GM12878 (cell line): ENCODE results near the gene MACROD2. TPM values are rescaled to one million over a fixed set of nuclear protein-coding genes. Genes with fewer than 3 reads are reported as not detected.

Source experiments
- ATAC-seq: fragments of 200-7000 bp; cut with Tn5 transposase; 3 replicates; pipeline ENCODE4 v1.9.1; 2020; ENCODE audit warnings: mild to moderate bottlenecking, moderate library complexity
- BruUV-seq: library from RNA; stranded (reverse); fragments of 400-500 nt; replicated peaks from 2 replicates; lab custom pipeline; 2021; lab: Mats Ljungman, UMichigan
- CTCF ChIA-PET: fragments of 300-600 bp; sonication (Branson Sonifier 250); formaldehyde crosslinking; extraction: SDS; loops from one replicate; lab custom pipeline; 2021; ENCODE audit warnings: inconsistent platforms; lab: Yijun Ruan, JAX
- POLR2A ChIA-PET: fragments of 350-600 bp; formaldehyde crosslinking; extraction: SDS; loops from one replicate; lab custom pipeline; 2021; ENCODE audit warnings: inconsistent platforms; lab: Charles Lee
- RAD21 ChIA-PET: fragments of 300-600 bp; sonication (Branson Sonifier 250); formaldehyde crosslinking; loops from one replicate; lab custom pipeline; 2023; ENCODE audit warnings: antibody characterized with exemption; ENCODE audit not compliant: unreplicated experiment; lab: Charles Lee
- SMC1A ChIA-PET: fragments of 300-600 bp; sonication (Branson Sonifier 250); formaldehyde crosslinking; loops from one replicate; lab custom pipeline; 2023; ENCODE audit not compliant: unreplicated experiment, uncharacterized antibody; lab: Charles Lee
- DNase-seq: peaks from one replicate; pipeline ENCODE4 v3.0.0-alpha.2; 2011; ENCODE audit warnings: low read depth, low spot score
- FAIRE-seq: peaks from 3 replicates; lab custom pipeline; 2011; peaks lifted over from hg19 to GRCh38; lab: Jason Lieb, UNC
- H2AFZ ChIP-seq: 2 replicates; pipeline ENCODE4 v1.6.0; 2011; ENCODE audit warnings: low read depth, low read length, control low read depth; ENCODE audit not compliant: control insufficient read depth
- H3K27ac ChIP-seq: 2 replicates; pipeline ENCODE4 v1.5.1; 2011; ENCODE audit warnings: control low read depth; ENCODE audit not compliant: control insufficient read depth, insufficient read depth
- H3K27me3 ChIP-seq, 2 experiments: replicated peaks in 1 of 2; 2 replicates each; pipeline versions ENCODE4 v1.6.0 to v1.6.1; 2011; ENCODE audit warnings: low read length in 1 of 2; ENCODE audit not compliant: control insufficient read depth in 2 of 2, insufficient read depth in 2 of 2
- H3K36me3 ChIP-seq, 2 experiments: 2 replicates each; pipeline ENCODE4 v1.5.1; 2011; ENCODE audit warnings: low read length in 1 of 2; ENCODE audit not compliant: control insufficient read depth in 2 of 2, insufficient read depth in 2 of 2
- H3K4me1 ChIP-seq: 2 replicates; pipeline ENCODE4 v1.6.1; 2011; ENCODE audit warnings: mild to moderate bottlenecking, low read length, moderate library complexity, mixed read lengths; ENCODE audit not compliant: control insufficient read depth, insufficient read depth
- H3K4me2 ChIP-seq: 2 replicates; pipeline ENCODE4 v1.6.0; 2011; ENCODE audit warnings: control low read depth; ENCODE audit not compliant: control insufficient read depth, insufficient read depth
- H3K4me3 ChIP-seq: fragments of 200-600 bp; sonication (generic); 2 replicates; pipeline ENCODE4 v1.5.1; 2016
- H3K79me2 ChIP-seq: 2 replicates; pipeline ENCODE4 v1.6.0; 2011; ENCODE audit warnings: low read length; ENCODE audit not compliant: control insufficient read depth, insufficient read depth
- H3K9ac ChIP-seq: 2 replicates; pipeline ENCODE4 v1.8.0; 2011; ENCODE audit warnings: low read length, control low read depth, mixed read lengths; ENCODE audit not compliant: control insufficient read depth, insufficient read depth
- H3K9me3 ChIP-seq: replicated peaks from 3 replicates; pipeline ENCODE4 v1.5.1; 2011; ENCODE audit warnings: mild to moderate bottlenecking, low read length; ENCODE audit not compliant: control insufficient read depth, insufficient read depth
- H4K20me1 ChIP-seq: 2 replicates; pipeline ENCODE4 v1.6.0; 2011; ENCODE audit not compliant: control insufficient read depth, insufficient read depth
- ATF3 ChIP-seq: IDR thresholded peaks from 2 replicates; pipeline ENCODE4 v1.6.1; 2011; ENCODE audit warnings: low read depth, mild to moderate bottlenecking, low read length, moderate library complexity, borderline replicate concordance; ENCODE audit errors: extremely low read depth
- BRCA1 ChIP-seq: IDR thresholded peaks from 2 replicates; pipeline ENCODE4 v1.6.1; 2011; ENCODE audit warnings: low read depth, low read length, improper control_type of control experiment
- CREM ChIP-seq: IDR thresholded peaks from 2 replicates; pipeline ENCODE4 v1.6.1; 2014; ENCODE audit warnings: antibody characterized with exemption, low read depth
- DPF2 ChIP-seq: fragments of 450-650 bp; IDR thresholded peaks from 2 replicates; pipeline ENCODE4 v1.6.1; 2017; ENCODE audit warnings: mild to moderate bottlenecking
- IRF3 ChIP-seq: fragments of 450-650 bp; IDR thresholded peaks from 2 replicates; pipeline ENCODE4 v1.6.1; 2014; ENCODE audit warnings: mild to moderate bottlenecking
- MXI1 ChIP-seq: fragments of 150-350 bp; IDR thresholded peaks from 2 replicates; pipeline ENCODE4 v1.6.1; 2011; ENCODE audit warnings: low read depth, mild to moderate bottlenecking, inconsistent platforms, low read length, improper control_type of control experiment
- MYC ChIP-seq: IDR thresholded peaks from 2 replicates; pipeline ENCODE4 v1.6.1; 2011; ENCODE audit warnings: mild to moderate bottlenecking, low read length, moderate library complexity, inconsistent platforms; ENCODE audit not compliant: insufficient read depth, insufficient replicate concordance, insufficient read length, severe bottlenecking
- WRNIP1 ChIP-seq: IDR thresholded peaks from 2 replicates; pipeline ENCODE4 v1.6.1; 2011; ENCODE audit warnings: low read depth, low read length, improper control_type of control experiment, borderline replicate concordance
- WGBS: methylation state at CpG from one replicate; pipeline ENCODE4 v1.1.6; 2016; ENCODE audit warnings: low lambda C conversion rate; ENCODE audit not compliant: insufficient replicate concordance, insufficient coverage; ENCODE audit errors: missing lambda C conversion rate; 5-methylcytosine and 5-hydroxymethylcytosine counted together
- in situ Hi-C: fragments of 300-500 bp; cut with MboI; formaldehyde crosslinking; loops from 9 replicates; pipeline ENCODE4 v1.14.3; 2018; ENCODE audit warnings: mixed read lengths
- intact Hi-C: fragments of 100-400 bp; cut with micrococcal nuclease; formaldehyde crosslinking; loops from one replicate; pipeline ENCODE4 v1.14.2; 2022; ENCODE audit not compliant: unreplicated experiment
- polyA plus RNA-seq, 11 experiments: library from polyadenylated mRNA; depleted of rRNA in 4 of 11; unstranded in 6 of 11; stranded (reverse) in 5 of 11; fragments of >200 nt; fragmentation: Nextera tagmentation in 4 of 11; fragmentation: Illumina TruSeq in 1 of 11; extraction: Ambion mirVana in 4 of 11; extraction: Trizol in 1 of 11; gene quantifications; 1 replicate in 1 of 11; 2 replicates in 10 of 11; pipeline versions ENCODE4 v1.2.1 to v1.2.3, GENCODE V29; 2011 to 2016; ENCODE audit warnings: inconsistent platforms in 2 of 11, missing spikeins in 2 of 11, low read depth in 1 of 11
- total RNA-seq, 4 experiments: library from RNA; depleted of rRNA in 3 of 4; stranded (reverse); fragments of >200 nt in 3 of 4; fragmentation: Illumina TruSeq in 1 of 4; extraction: Trizol in 1 of 4; gene quantifications; 2 replicates each; pipeline versions ENCODE4 v1.2.1 to v1.2.3, GENCODE V29; 2013 to 2021

MACROD2 gene
- total and polyA plus RNA-seq, 10 of the 15 experiments (the other 5 are each of a cell fraction or from before 2014, with no cell fraction given), result 1.1 to 21.5 (median 2.2) TPM

GRCh38 chr20:15240801-15241200 lies 1245.5 kb downstream of the MACROD2 start:
- in situ Hi-C loops (no loop called here), intact Hi-C loops (no loop called here)
- ATAC-seq (no peak), DNase-seq (no peak), FAIRE-seq (no peak)
- Histone ChIP-seq H3K4me1 (no peaks in the 10 kb centered on the region), H3K27me3 (no peaks in the 10 kb centered on the region), H3K9me3 (no peaks in the 10 kb centered on the region), H3K79me2 (no peaks in the 10 kb centered on the region), H3K9ac (no peak overlapping the region), H3K36me3 (no peaks in the 10 kb centered on the region), H4K20me1 (no peaks in the 10 kb centered on the region), H3K27ac (no peak overlapping the region), H3K4me2 (no peak overlapping the region)
- ChIA-PET CTCF (no interaction called here), SMC1A (no interaction called here), POLR2A (no interaction called here), RAD21 (no interaction called here)
- 0% methylated on average over 1 of the region's 1 CpG for WGBS
- TF ChIP-seq WRNIP1 (no peak), DPF2 (no peak), MXI1 (no peak), CREM (no peak), ATF3 (no peak), IRF3 (no peak), BRCA1 (no peak), MYC (no peak)
- TF ChIP-seq, all 136 proteins: peak for 0
- Histone ChIP-seq H3K4me3 (no peak overlapping the region), H2AFZ (no peak overlapping the region)
- no TSS peak for BruUV-seq
